Epithelial cell of umbilical artery (primary cell): ENCODE measurements around the gene ZNF84. TPM values are rescaled to one million over a fixed set of nuclear protein-coding genes. Genes with fewer than 3 reads are reported as not detected.

Experiments used
- total RNA-seq: library from RNA; depleted of rRNA; stranded (reverse); fragments of >200 nt; gene quantifications from 2 replicates; pipeline ENCODE4 v1.2.3, GENCODE V29; 2014

Gene ZNF84
- 17.2 and 22.6 TPM in 2 replicates for total RNA-seq

DNA sequence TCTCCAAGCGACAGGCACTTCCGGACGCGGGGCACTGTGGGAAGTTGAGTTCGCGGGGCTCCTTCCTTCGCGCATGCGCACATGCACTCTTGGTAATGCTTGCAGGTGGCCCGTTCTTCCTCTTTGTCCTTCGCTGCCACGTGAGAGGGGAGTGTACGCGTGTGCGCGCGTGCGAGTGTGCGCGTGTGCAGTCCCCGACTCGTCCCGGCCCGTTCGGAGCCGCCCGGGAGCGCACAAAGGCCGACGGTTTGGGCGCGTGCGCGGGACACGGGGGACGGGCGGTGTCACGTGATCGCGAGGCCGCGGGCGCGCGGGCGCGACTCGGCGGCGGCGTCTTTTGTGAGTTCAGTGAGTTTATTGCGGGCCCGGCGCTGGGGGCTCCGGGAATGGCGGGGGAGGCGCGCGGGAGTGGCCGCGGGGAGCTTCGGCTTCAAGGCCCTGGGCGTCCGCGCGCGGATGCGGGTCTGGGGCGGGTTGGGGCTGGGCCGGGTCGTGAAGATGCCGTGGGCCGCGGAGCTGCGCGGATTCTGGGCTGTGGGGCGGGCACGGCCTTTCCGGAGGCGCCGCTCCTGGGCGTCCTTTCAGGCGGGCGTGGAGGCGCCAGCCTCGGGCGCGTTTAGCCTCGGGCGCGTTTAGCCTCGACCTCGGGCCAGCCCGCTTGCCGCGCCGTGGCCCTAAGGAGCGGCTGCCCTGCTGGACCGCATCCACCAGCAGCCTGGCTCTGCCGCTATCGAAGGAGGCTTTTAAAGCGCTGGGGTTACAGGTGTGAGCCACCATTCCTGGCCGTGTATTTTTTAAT, at the start of gene ZNF84:
Gene ZNF84, plus strand, starts transcription at position 303 of the 799 bp plus-strand sequence. CDS start 3,959 bp downstream, outside the sequence.

DNA sequence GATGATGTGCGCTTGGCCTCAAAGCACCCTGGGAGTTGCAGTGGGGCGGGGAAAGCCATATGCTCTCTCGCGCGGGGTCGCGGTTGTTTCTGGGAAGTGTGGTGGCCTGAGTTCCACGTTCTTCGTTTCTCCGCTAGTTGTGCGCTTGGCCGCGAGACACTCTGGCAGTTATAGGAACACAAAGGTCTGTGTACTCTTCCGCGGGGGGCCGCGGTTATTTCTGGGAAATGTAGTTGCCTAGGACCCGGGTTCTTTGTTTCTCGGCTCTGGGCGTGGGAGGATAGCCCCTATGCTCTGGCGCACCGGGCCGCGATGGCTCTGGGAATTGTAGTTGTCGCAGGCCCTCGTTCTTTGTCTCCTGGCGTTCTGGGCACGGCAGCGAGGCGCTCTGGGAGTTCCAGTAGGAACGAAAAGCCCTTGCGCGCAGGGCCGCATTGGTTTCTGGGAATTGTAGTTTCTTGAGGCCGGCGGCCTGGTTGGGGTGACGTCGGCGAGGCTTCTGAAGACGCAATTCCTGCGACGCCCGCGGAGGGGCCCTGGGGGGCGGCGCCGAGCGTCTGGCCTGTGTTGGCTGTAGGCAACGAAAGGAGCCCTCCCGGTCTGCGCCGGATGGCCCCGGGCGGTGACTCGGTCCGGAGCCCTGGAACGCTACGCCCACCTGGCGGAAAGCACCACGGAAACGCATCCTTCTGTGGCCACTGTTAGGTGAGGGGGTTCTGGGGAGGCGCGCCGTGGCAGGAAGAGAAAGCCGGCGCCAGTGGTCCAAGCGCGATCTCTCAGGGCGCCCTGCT, 43.3 kb downstream of the ZNF84 start, which contains the start of gene ZNF140:
Gene ZNF140, plus strand, starts transcription at position 556 of the 791 bp plus-strand sequence. CDS start 398 bp downstream, outside the sequence.

Other genes starting within 250 kb of the ZNF84 start
- gene GOLGA3, start 208.6 kb upstream of the ZNF84 start, total RNA-seq: 81.3 and 99.7 TPM in 2 replicates
- gene CHFR, start 149.9 kb upstream of the ZNF84 start, total RNA-seq: 36.5 and 36.7 TPM in 2 replicates
- gene ZNF605, start 81.2 kb upstream of the ZNF84 start, total RNA-seq: 7.8 and 10.5 TPM in 2 replicates
- 10.4 and 12.5 TPM in 2 replicates for gene ZNF26, start 51.1 kb upstream of the ZNF84 start, total RNA-seq
- gene ZNF140, start 43.4 kb downstream of the ZNF84 start, total RNA-seq: 18.8 and 20.8 TPM in 2 replicates
- 0.32 and 0.76 TPM in 2 replicates for gene ZNF891, start 92.8 kb downstream of the ZNF84 start, total RNA-seq
- gene ZNF10, start 93.1 kb downstream of the ZNF84 start, total RNA-seq: 3.2 and 5.5 TPM in 2 replicates
- gene ZNF268, start 144.0 kb downstream of the ZNF84 start, total RNA-seq: 26.3 and 36.5 TPM in 2 replicates
- not detected in 2 replicates for gene ANHX, start 198.4 kb downstream of the ZNF84 start, total RNA-seq